Measurements from ENCODE around the gene RASSF4.

GRCh38 chr10:44968091-44968490, 8.5 kb downstream of the RASSF4 start:
- no peak for TF ChIP-seq EZH2phosphoT487 (IDR thresholded peaks at IDR 0.05; ENCODE audit: insufficient read depth, low read depth)
- no peak for TF ChIP-seq EZH2 (IDR thresholded peaks at IDR 0.05; ENCODE audit: insufficient read depth, poor library complexity, severe bottlenecking)
